ENCODE measurements around the gene GALNT13.

Gene GALNT13

GRCh38 chr2:154132827-154133226 lies 261.1 kb downstream of the GALNT13 start:
- no peak for DNase-seq

GRCh38 chr2:154133823-154134222 lies 262.1 kb downstream of the GALNT13 start:
- DNase-seq, result no peak

GRCh38 chr2:154140249-154141025 lies 268.7 kb downstream of the GALNT13 start:
- DNase-seq, result no peak

- no peak for DNase-seq
Measured at GRCh38 chr2:154142480-154142879, 270.8 kb downstream of the GALNT13 start.

GRCh38 chr2:154143105-154143504 lies 271.4 kb downstream of the GALNT13 start:
- no peak for DNase-seq

GRCh38 chr2:154158101-154158500 lies 286.4 kb downstream of the GALNT13 start:
- DNase-seq, result no peak

- no peak for DNase-seq
Measured at GRCh38 chr2:154161286-154161685, 289.6 kb downstream of the GALNT13 start.

- DNase-seq, result no peak
Measured at GRCh38 chr2:154170400-154170799, 298.7 kb downstream of the GALNT13 start.

- no peak for DNase-seq
Measured at GRCh38 chr2:154173164-154173563, 301.4 kb downstream of the GALNT13 start.

GRCh38 chr2:154173919-154174318 lies 302.2 kb downstream of the GALNT13 start:
- DNase-seq, result no peak

GRCh38 chr2:154182008-154182407 lies 310.3 kb downstream of the GALNT13 start:
- no peak for DNase-seq

GRCh38 chr2:154187948-154188347 lies 316.2 kb downstream of the GALNT13 start:
- no peak for DNase-seq

GRCh38 chr2:154189953-154190352 lies 318.2 kb downstream of the GALNT13 start:
- no peak for DNase-seq

GRCh38 chr2:154193246-154193645 lies 321.5 kb downstream of the GALNT13 start:
- DNase-seq, result no peak

GRCh38 chr2:154194909-154195643 lies 323.4 kb downstream of the GALNT13 start:
- DNase-seq, result no peak

- no peak for DNase-seq
Measured at GRCh38 chr2:154195644-154196195, 324.0 kb downstream of the GALNT13 start.

- no peak for DNase-seq
Measured at GRCh38 chr2:154198866-154199265, 327.1 kb downstream of the GALNT13 start.

- DNase-seq, result no peak
Measured at GRCh38 chr2:154203206-154203605, 331.5 kb downstream of the GALNT13 start.

GRCh38 chr2:154203902-154204301 lies 332.2 kb downstream of the GALNT13 start:
- no peak for DNase-seq

GRCh38 chr2:154207288-154208047 lies 335.7 kb downstream of the GALNT13 start:
- peak; percentile 65 for DNase-seq

- no peak for DNase-seq
Measured at GRCh38 chr2:154223726-154224125, 352.0 kb downstream of the GALNT13 start.

- no peak for DNase-seq
Measured at GRCh38 chr2:154226931-154227330, 355.2 kb downstream of the GALNT13 start.

GRCh38 chr2:154228566-154229280 lies 357.0 kb downstream of the GALNT13 start:
- DNase-seq, result no peak
